PC-3 (cell line): ENCODE data around the gene NOP53. TPM values are rescaled to one million over a fixed set of nuclear protein-coding genes. Genes with fewer than 3 reads are reported as not detected.

ENCODE experiments used
- ATAC-seq: fragments of 200-7000 bp; cut with Tn5 transposase; 2 replicates; pipeline ENCODE4 v1.9.1; 2020; ENCODE audit warnings: mild to moderate bottlenecking, moderate library complexity
- BruUV-seq: library from RNA; stranded (reverse); fragments of 400-500 nt; replicated peaks from 2 replicates; lab custom pipeline; 2021; lab: Mats Ljungman, UMichigan
- CTCF ChIA-PET: fragments of 300-600 bp; sonication (Branson Sonifier 250); formaldehyde crosslinking; loops from one replicate; lab custom pipeline; 2022; ENCODE audit warnings: antibody characterized with exemption; lab: Charles Lee
- POLR2A ChIA-PET: fragments of 300-600 bp; sonication (Branson Sonifier 250); formaldehyde crosslinking; loops from one replicate; lab custom pipeline; 2022; ENCODE audit warnings: antibody characterized with exemption; ENCODE audit not compliant: unreplicated experiment; lab: Charles Lee
- DNase-seq: peaks from one replicate; pipeline ENCODE4 v3.0.0-alpha.2; 2015
- H2AFZ ChIP-seq: fragments of 300-600 bp; sonication (generic); 2 replicates; pipeline ENCODE4 v1.6.0; 2016; ENCODE audit warnings: antibody characterized with exemption, low read length
- H3F3A ChIP-seq: fragments of 300-600 bp; sonication (generic); one replicate; pipeline ENCODE4 v1.6.0; 2017; ENCODE audit warnings: antibody characterized with exemption, low read length, control low read depth, mild to moderate bottlenecking; ENCODE audit not compliant: unreplicated experiment
- H3K27ac ChIP-seq: fragments of 300-600 bp; sonication (generic); 2 replicates; pipeline ENCODE4 v1.5.1; 2016; ENCODE audit warnings: mild to moderate bottlenecking, low read length
- H3K27me3 ChIP-seq: fragments of 300-600 bp; sonication (generic); 2 replicates; pipeline ENCODE4 v1.6.1; 2016; ENCODE audit warnings: low read length, mixed read lengths
- H3K36me3 ChIP-seq: fragments of 300-600 bp; sonication (generic); 2 replicates; pipeline ENCODE4 v1.6.1; 2016; ENCODE audit warnings: low read depth, mixed run types, low read length, mixed read lengths
- H3K4me1 ChIP-seq: fragments of 300-600 bp; sonication (generic); 2 replicates; pipeline ENCODE4 v1.5.1; 2016; ENCODE audit warnings: low read length; ENCODE audit not compliant: insufficient read depth
- H3K4me2 ChIP-seq: fragments of 300-600 bp; sonication (generic); 2 replicates; pipeline ENCODE4 v1.6.0; 2016; ENCODE audit warnings: low read length
- H3K4me3 ChIP-seq: fragments of 300-600 bp; sonication (generic); 2 replicates; pipeline ENCODE4 v1.5.1; 2016; ENCODE audit warnings: mild to moderate bottlenecking, low read length, mixed read lengths
- H3K79me2 ChIP-seq: fragments of 300-600 bp; sonication (generic); 2 replicates; pipeline ENCODE4 v1.6.1; 2017; ENCODE audit warnings: low read length, mixed read lengths
- H3K9ac ChIP-seq: fragments of 300-600 bp; sonication (generic); 2 replicates; pipeline ENCODE4 v1.6.0; 2016; ENCODE audit warnings: mild to moderate bottlenecking, low read length
- H3K9me2 ChIP-seq: fragments of 300-600 bp; sonication (generic); replicated peaks from 2 replicates; pipeline ENCODE4 v1.6.1; 2016; ENCODE audit warnings: mixed run types, low read length, mixed read lengths
- H3K9me3 ChIP-seq: fragments of 300-600 bp; sonication (generic); 2 replicates; pipeline ENCODE4 v1.6.1; 2016; ENCODE audit warnings: low read length, mixed read lengths
- H4K20me1 ChIP-seq: fragments of 300-600 bp; sonication (generic); 2 replicates; pipeline ENCODE4 v1.6.1; 2016; ENCODE audit warnings: low read length, mixed read lengths
- CTCF ChIP-seq: fragments of 300-600 bp; sonication (generic); conservative IDR thresholded peaks from 2 replicates; pipeline ENCODE4 v1.5.1; 2017; ENCODE audit warnings: antibody characterized with exemption, low read depth, mild to moderate bottlenecking, low read length
- EZH2 ChIP-seq: fragments of 300-600 bp; sonication (generic); IDR thresholded peaks from one replicate; pipeline ENCODE4 v1.6.1; 2017; ENCODE audit warnings: antibody characterized with exemption, mild to moderate bottlenecking, low read length; ENCODE audit not compliant: unreplicated experiment
- EZH2phosphoT487 ChIP-seq: fragments of 300-600 bp; sonication (generic); IDR thresholded peaks from 2 replicates; pipeline ENCODE4 v1.6.1; 2018; ENCODE audit warnings: mild to moderate bottlenecking, antibody characterized with exemption, low read length, borderline replicate concordance
- intact Hi-C: fragments of 100-400 bp; cut with micrococcal nuclease; formaldehyde crosslinking; loops from 2 replicates; pipeline ENCODE4 v1.9.0; 2023
- total RNA-seq: library from RNA; depleted of rRNA; stranded (reverse); fragments of >200 nt; gene quantifications from 2 replicates; pipeline ENCODE4 v1.2.3, GENCODE V29; 2014

NOP53 gene
- total RNA-seq, 1 experiment from 2014 or later = 61.5 TPM

- intact Hi-C loops = no loop called here
- no peak overlapping the region for H3K9ac ChIP-seq
- H2AFZ ChIP-seq = no peak overlapping the region
- ATAC-seq (no peak), DNase-seq (no peak)
- POLR2A ChIA-PET = no interaction called here
- H3K79me2 ChIP-seq = no peaks in the 10 kb centered on the region
- no peaks in the 10 kb centered on the region for H3K9me3 ChIP-seq
- TF ChIP-seq EZH2 (no peak), EZH2phosphoT487 (no peak)
- no peaks in the 10 kb centered on the region for H3K27me3 ChIP-seq
- CTCF ChIA-PET = no interaction called here
- no peaks in the 10 kb centered on the region for H3K9me2 ChIP-seq
- no peak overlapping the region for H3K27ac ChIP-seq
- no peaks in the 10 kb centered on the region for H3F3A ChIP-seq
- BruUV-seq = no TSS peak
- H4K20me1 ChIP-seq = no peaks in the 10 kb centered on the region
- H3K36me3 ChIP-seq = no peaks in the 10 kb centered on the region
- H3K4me2 ChIP-seq = no peak overlapping the region
- 0 out of 2 replicates have a peak, but pooled peaks cover 3% of the 10 kb centered on the region for H3K4me1 ChIP-seq
- H3K4me3 ChIP-seq = no peak overlapping the region
These were observed 43.4 kb upstream of the NOP53 start for GRCh38 chr19:47701717-47702552.

GRCh38 chr19:47702671-47703070 lies 42.7 kb upstream of the NOP53 start:
- no peak overlapping the region for H3K4me3 ChIP-seq
- TF ChIP-seq EZH2phosphoT487 (no peak), EZH2 (no peak), CTCF (no peak)
- H3K9me2 ChIP-seq = no peaks in the 10 kb centered on the region
- no peaks in the 10 kb centered on the region for H3K9me3 ChIP-seq
- no peaks in the 10 kb centered on the region for H3K36me3 ChIP-seq
- DNase-seq = no peak
- BruUV-seq = TSS peak; percentile 44
- H3K79me2 ChIP-seq = no peaks in the 10 kb centered on the region
- H3K9ac ChIP-seq = no peak overlapping the region
- intact Hi-C loops = no loop called here
- POLR2A ChIA-PET = no interaction called here
- 0 out of 2 replicates have a peak, but pooled peaks cover 3% of the 10 kb centered on the region for H3K4me1 ChIP-seq
- H3K27me3 ChIP-seq = no peaks in the 10 kb centered on the region
- H3K4me2 ChIP-seq = no peak overlapping the region
- no peak overlapping the region for H2AFZ ChIP-seq
- ATAC-seq = no peak
- H3K27ac ChIP-seq = no peak overlapping the region
- H4K20me1 ChIP-seq = no peaks in the 10 kb centered on the region
- no peaks in the 10 kb centered on the region for H3F3A ChIP-seq
- CTCF ChIA-PET = no interaction called here

GRCh38 chr19:47703301-47703700 lies 42.0 kb upstream of the NOP53 start:
- Histone ChIP-seq H3K9ac (no peak overlapping the region), H3K27me3 (no peaks in the 10 kb centered on the region), H3K9me3 (no peaks in the 10 kb centered on the region), H3K4me3 (no peak overlapping the region), H3K36me3 (no peaks in the 10 kb centered on the region), H3F3A (no peaks in the 10 kb centered on the region), H3K4me1 (no peaks in the 10 kb centered on the region), H3K27ac (no peak overlapping the region), H2AFZ (no peak overlapping the region), H4K20me1 (no peaks in the 10 kb centered on the region), H3K9me2 (no peaks in the 10 kb centered on the region), H3K4me2 (no peak overlapping the region), H3K79me2 (no peaks in the 10 kb centered on the region)
- BruUV-seq = no TSS peak
- DNase-seq = no peak
- ChIA-PET CTCF (no interaction called here), POLR2A (no interaction called here)
- intact Hi-C loops = no loop called here
- ATAC-seq = no peak
- TF ChIP-seq EZH2 (no peak), CTCF (no peak), EZH2phosphoT487 (no peak)
